ENCODE results near the gene MLXIPL. TPM values are rescaled to one million over a fixed set of nuclear protein-coding genes. Genes with fewer than 3 reads are reported as not detected.

MLXIPL gene
- total and polyA plus RNA-seq, 2 of the 8 experiments (the other 6 are each of a cell fraction or from before 2014, with no cell fraction given) = 9.4 to 10.6 TPM

GRCh38 chr7:73555411-73555982 is 68.8 kb downstream of the MLXIPL start:
- no peak overlapping the region for H2BK20ac ChIP-seq (ENCODE audit: low read length)
- H4K8ac ChIP-seq (ENCODE audit: extremely low read depth, insufficient read depth, low read length) = no peak overlapping the region
- no peak overlapping the region for H3K4me3 ChIP-seq (ENCODE audit: extremely low read depth in 1 of 4, insufficient read depth in 2 of 4, low read depth in 3 of 4, low read length in 4 of 4)
- no peak overlapping the region for H3K56ac ChIP-seq (replicated peaks; ENCODE audit: insufficient read length, low read depth, low read length)
- peaks cover 0 to 33% of the 10 kb centered on the region in 2 experiments; a peak in 3 of 4 replicates for H3K79me2 ChIP-seq (ENCODE audit: control insufficient read depth in 1 of 2, insufficient read depth in 2 of 2, low read length in 2 of 2)
- no peak overlapping the region for H2BK5ac ChIP-seq (ENCODE audit: low read depth, low read length)
- peaks cover 0 to 7% (median under 1%) of the 10 kb centered on the region in 4 experiments; a peak in 4 of 7 replicates for H3K27me3 ChIP-seq (replicated peaks in 1 of 4; ENCODE audit: control insufficient read depth in 3 of 4, extremely low read depth in 1 of 4, insufficient read depth in 3 of 4, low read length in 3 of 4)
- H2BK12ac ChIP-seq (ENCODE audit: low read depth, low read length) = no peak overlapping the region
- no peak overlapping the region for H4K5ac ChIP-seq (ENCODE audit: insufficient read length, low read depth, low read length)
- H3K36me3 ChIP-seq (ENCODE audit: control insufficient read depth in 2 of 4, insufficient read depth in 4 of 4, low read length in 3 of 4) = peaks cover 0 to 5% (median 2%) of the 10 kb centered on the region in 4 experiments; a peak in 2 of 8 replicates
- H3K9me3 ChIP-seq (ENCODE audit: insufficient read depth in 2 of 2, low read depth in 1 of 2, low read length in 1 of 2) = no peaks in the 10 kb centered on the region
- FAIRE-seq (no peak), DNase-seq (ENCODE audit: low read depth in 1 of 2, low spot score in 2 of 2) (no peak)
- H2BK120ac ChIP-seq (replicated peaks; ENCODE audit: low read depth, low read length) = no peak overlapping the region
- no peak overlapping the region for H3K14ac ChIP-seq (ENCODE audit: insufficient read length)
- H3K4me2 ChIP-seq (ENCODE audit: insufficient read depth in 1 of 2, low read depth in 2 of 2, low read length in 2 of 2) = peak overlapping the region in 1 of 2 experiments; percentile 92; a peak in 1 of 4 replicates
- no peak overlapping the region for H3K18ac ChIP-seq (ENCODE audit: extremely low read depth, low read length)
- H3K9ac ChIP-seq (replicated peaks in 1 of 4; ENCODE audit: extremely low read depth in 1 of 4, low read depth in 3 of 4, low read length in 3 of 4) = no peak overlapping the region
- ChIA-PET POLR2A (ENCODE audit: partially characterized antibody) (interaction anchor here (0.7 to 1.9 kb wide), 4 partner anchors 33 to 36 kb away, joined by 3 to 31 read pairs (median 4); partner anchors contain the start of gene BAZ1B), CTCF (ENCODE audit: partially characterized antibody) (no interaction called here)
- peaks cover 0 to 3% (median 1%) of the 10 kb centered on the region in 4 experiments; a peak in 2 of 7 replicates for H3K4me1 ChIP-seq (replicated peaks in 1 of 4; ENCODE audit: control insufficient read depth in 3 of 4, insufficient read depth in 4 of 4, low read length in 3 of 4)
- no peak overlapping the region for H2BK15ac ChIP-seq (ENCODE audit: low read length)
- no peak overlapping the region for H4K91ac ChIP-seq (replicated peaks; ENCODE audit: insufficient read length, low read length)
- H2AFZ ChIP-seq (ENCODE audit: low read length) = no peak overlapping the region
- 86% methylated on average over 6 of the region's 6 CpGs; no CpG with 5 or more reads in 1 of the 2 experiments for WGBS, 2 experiments (ENCODE audit: extremely low coverage in 1 of 2, insufficient coverage in 1 of 2, insufficient read length in 1 of 2, insufficient replicate concordance in 2 of 2, low coverage in 1 of 2, low lambda C conversion rate in 2 of 2, missing lambda C conversion rate in 1 of 2)
- no peak for TF ChIP-seq GABPA (IDR thresholded peaks at IDR 0.05; ENCODE audit: borderline replicate concordance, insufficient read depth, low read length)
- TF ChIP-seq BACH1 (IDR thresholded peaks at IDR 0.05; ENCODE audit: low read length) = no peak
- no peak overlapping the region for H3K4ac ChIP-seq (replicated peaks; ENCODE audit: insufficient read length, low read depth, low read length)
- H3K79me1 ChIP-seq (ENCODE audit: low read depth, low read length) = peaks cover 6% of the 10 kb centered on the region; the same call in 1 of the 2 replicates
- H3K23me2 ChIP-seq (ENCODE audit: low read depth, low read length) = peaks cover 9% of the 10 kb centered on the region
- H3K23ac ChIP-seq (ENCODE audit: insufficient read length) = no peak overlapping the region
- H2AK5ac ChIP-seq (ENCODE audit: low read depth, low read length) = no peak overlapping the region
- peaks cover 2 to 3% of the 10 kb centered on the region in 2 experiments for H4K20me1 ChIP-seq (replicated peaks in 1 of 2; ENCODE audit: control insufficient read depth in 1 of 2, insufficient read depth in 2 of 2, low read length in 2 of 2)
- H3K27ac ChIP-seq (ENCODE audit: low read depth, low read length) = no peak overlapping the region
